Germinal center (tissue), 1 donor: ENCODE data around the gene NOTCH2.
"Not testable (repeated sequence)": the region's sequence is repeated elsewhere in the genome, so short reads cannot be mapped to it uniquely, and the experiment has no call there.

Source experiments
- DNase-seq: peaks from one replicate; pipeline ENCODE4 v3.0.0; 2012; ENCODE audit warnings: mixed read lengths, low spot score

Gene NOTCH2

DNA sequence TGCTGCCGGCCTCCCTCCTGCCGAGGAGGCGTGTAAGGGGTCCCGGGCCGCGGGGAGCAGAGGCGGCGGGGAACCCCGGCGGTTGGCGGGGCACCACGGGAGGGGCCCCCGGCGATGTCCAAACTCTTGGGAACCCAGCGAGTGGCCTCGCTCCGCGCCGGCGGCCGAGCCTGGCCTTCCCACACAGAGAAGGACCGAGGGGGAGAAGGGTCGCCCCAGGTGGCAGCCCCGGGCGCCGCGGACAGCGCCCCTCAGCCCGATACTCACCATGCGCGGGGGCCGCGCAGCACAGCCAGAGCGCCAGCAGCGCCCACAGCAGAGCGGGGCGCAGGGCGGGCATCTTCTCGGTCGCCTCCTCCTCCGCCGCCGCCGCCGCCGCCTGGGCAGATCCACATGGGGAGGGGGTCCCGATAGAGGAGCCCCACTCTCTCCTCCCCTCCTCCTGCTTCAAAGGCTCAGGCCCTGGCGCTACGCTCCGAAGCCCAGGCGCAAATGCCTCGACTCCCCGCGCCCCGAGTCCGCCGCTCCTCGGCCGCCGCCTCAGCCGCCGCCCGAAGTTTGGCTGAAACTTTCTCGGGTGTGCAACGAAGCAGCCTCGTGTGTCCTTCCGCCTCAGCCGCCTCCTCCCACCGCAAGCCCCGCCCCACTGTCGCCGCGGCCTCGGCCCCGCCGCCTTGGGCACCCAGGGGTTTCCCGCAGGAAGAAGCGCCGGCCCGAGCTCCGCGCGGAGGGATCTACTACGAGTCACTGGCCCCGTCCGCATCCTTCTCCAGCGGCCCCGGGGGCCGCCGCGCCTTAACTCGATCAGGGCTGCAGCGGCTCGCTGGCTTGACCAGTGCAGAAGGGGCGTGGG, at the start of gene NOTCH2:
TSS of gene NOTCH2 (minus strand) at position 596 of the 853 bp plus-strand sequence. CDS start at position 340, 256 bp downstream.
- not testable (repeated sequence) for DNase-seq

DNA sequence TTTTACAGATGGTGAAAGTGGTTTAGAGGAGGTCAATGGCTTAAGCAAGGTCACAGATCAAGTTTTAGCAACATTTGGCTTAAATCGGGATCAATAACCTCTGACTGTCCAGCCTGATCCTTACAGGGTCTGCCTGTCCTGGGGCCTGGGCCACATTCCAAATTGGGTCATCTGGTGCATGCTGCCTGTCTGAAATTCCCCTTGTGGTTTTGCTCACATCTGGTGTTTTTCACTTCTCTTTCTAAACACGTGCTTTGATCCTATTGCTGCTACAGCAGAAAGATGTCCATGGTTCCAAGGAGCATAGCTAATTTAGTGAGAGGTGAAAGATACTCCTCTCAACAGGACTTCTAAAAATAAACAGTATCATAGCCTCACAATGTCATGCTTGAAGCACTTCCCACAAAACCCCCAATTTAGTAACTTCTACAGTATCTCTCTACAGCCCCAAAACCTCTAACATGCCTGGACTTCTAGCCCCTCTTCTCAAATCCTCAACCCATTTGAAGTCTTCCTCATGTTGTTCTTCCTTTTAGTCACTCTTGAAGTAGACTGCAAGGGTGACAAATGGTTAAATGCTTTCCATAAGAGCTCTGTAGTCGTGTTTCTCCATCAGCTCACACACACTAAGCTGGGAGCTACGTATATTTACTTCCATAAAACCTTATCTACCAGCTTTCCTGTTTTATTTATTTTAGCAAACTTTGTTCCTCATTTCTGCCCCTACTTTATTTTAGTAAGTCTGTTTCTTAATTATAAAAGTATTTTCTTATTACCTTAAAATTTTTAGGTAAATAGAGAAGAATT, 48.1 kb upstream of the NOTCH2 start:
- DNase-seq: not testable (repeated sequence)

DNA sequence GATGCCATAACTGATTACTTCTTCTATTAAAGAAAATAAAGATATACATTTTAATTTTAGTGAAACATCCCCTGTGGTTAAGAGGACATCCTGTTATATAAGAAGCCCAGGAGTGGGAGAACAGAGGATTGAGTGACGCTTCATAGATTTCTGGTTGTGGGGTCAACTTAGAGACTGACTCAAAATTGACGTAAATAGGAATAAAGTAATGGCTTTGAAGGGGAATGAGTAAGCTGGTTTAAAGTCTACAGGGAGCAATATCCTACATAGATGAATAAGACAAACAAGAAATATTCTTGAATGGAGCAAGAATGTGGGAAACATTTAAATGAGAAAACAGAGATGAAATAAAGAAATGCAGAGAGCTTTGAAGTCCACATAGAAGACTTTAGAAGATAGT, 46.6 kb upstream of the NOTCH2 start:
- DNase-seq: not testable (repeated sequence)

DNA sequence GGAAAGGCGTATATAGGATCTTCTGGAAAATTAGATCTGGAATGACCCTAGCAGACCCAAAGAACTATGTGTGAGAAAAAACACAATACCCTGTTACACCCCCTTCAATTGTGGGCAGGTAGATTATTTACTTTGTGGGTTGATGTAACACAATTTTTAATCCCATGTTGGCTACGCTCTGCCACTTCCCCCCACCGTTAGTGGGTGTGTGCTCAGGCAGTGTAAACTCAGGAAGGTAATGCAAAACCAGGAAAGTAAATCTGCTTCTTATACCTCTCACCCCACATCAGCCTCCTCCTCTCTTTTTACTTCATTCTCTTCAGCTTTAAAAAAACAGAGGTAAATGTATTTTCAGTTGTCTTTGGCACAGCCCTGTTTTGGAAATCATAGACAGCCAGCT, 43.7 kb upstream of the NOTCH2 start:
- not testable (repeated sequence) for DNase-seq

DNA sequence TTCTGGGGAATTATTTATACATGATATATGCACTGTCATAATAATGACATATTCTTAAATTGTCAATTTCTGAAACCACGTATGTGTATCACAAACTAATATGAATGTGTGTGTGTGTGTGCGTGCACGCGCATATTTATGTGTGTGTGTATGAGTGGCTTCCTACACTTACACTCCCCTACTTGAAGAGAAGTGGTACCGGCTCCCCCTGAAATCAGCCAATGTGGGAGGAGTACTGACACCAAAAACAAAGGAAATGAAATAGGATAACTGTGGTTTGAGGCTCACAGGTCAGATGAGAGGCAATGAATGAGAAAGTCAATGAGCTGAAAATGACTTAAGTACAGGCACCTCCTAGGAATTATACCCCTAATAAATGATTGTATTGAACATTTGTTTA, 42.8 kb upstream of the NOTCH2 start:
- not testable (repeated sequence) for DNase-seq

DNA sequence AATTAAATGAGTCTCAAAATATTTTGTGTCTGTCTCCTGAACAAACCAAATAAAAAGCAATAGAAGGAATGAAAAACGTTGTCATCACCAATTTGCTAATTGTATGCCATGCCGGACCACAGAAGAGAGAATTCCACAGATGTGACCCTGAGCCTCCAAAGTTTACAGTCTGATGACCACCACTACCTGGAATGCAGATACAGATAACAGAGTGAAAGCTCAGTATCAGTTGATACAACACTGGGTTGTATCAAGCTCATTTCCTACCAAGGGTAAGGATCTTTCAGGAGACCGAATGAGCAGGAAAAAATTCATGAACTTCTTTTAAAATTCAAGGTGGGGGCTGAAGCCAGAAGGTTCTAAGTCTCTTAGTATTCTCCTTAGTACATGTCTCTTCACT, 42.3 kb upstream of the NOTCH2 start:
- DNase-seq: not testable (repeated sequence)

DNA sequence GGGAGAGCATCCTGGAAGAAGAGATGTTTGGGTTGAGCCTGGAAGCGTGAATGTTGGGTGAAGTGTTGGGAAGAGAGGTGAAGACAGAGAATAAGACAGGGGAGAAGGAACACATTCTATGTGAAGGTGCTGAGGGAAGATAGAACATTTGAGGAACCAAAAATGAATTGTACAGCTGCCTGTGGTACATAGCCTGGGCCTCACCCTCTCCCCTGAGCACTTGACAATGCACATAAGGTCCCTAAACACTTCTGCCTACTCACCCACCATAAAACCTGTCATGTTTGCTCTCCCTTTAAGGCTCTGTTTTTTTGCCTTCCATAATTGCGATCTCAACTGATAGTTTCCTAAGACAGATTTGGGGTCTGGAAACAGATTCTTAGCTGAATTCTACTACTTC, 41.5 kb upstream of the NOTCH2 start:
- not testable (repeated sequence) for DNase-seq

DNA sequence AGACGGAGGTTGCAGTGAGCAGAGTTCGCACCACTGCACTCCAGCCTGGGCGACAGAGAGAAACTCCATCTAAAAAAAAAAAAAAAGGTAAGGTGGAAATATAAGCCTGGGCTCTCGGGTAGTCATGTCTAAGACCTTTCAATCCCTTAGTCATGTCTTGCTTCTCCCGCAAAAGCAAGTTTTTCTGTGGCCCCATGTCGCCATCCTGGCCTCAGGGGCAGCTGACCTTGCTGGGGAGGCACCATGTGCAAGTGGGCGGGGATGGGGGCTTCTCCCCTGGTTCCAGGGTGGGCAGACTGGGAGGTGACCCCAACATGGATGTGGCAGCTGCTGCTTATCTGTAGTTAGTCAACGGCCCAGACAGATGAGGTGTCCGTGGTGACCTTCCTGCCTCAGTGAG, 40.2 kb upstream of the NOTCH2 start:
- DNase-seq: not testable (repeated sequence)

DNA sequence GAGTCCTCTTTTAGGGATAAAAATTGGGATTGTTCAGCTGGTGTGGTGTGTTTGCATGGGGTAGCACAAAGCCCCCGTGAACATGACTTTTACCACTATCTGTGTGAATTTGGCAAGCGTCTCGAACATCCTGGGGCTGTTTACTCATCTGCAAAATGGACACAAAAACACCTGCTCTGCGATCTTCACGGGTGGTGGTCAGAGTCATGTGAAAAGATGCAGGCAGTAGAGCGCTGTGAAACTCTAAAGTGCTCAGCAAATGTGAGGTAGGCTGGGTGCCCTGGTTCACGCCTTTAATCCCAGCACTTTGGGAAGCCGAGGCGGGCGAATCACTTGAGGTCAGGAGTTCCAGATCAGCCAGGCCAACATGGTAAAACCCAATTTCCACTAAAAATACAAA, 39.7 kb upstream of the NOTCH2 start:
- not testable (repeated sequence) for DNase-seq

DNA sequence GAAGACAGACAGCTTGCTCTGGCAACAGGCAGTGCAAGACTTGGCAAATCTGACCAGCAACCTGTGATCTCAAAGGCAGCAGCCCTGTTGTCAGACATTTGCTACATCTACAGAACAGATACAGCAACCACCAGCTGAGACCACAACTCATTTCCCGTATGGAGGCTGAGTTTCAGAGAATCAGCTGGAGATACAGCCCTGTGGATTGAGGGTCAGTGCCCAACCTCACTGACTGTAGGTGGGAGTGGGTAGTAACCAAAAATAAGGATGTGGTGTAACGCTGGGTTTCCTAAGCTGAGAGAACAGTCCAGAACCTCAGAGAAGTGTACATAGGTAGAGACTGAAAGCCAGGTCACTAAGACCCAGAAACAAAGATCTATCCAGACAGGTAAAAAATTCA, 35.8 kb upstream of the NOTCH2 start:
- DNase-seq: not testable (repeated sequence)

DNA sequence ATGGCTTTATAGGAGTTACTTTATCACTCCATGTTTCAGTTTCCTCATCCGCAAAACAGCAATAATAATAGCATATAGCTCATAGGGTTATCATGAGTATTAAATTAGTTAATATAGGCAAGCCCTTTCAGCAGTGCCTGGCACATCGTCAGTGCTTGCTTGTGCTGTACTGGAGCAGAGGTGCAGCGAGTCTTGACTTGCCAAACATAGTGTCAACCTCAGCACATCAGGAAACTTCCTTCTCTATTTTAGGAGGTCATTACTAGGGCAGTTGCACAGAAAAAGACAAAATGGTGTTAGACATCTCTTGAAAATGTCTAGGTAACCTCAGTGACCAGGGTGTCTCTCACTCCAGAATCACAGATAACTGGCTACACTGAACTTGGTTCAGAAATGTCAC, 34.3 kb upstream of the NOTCH2 start:
- DNase-seq: not testable (repeated sequence)

DNA sequence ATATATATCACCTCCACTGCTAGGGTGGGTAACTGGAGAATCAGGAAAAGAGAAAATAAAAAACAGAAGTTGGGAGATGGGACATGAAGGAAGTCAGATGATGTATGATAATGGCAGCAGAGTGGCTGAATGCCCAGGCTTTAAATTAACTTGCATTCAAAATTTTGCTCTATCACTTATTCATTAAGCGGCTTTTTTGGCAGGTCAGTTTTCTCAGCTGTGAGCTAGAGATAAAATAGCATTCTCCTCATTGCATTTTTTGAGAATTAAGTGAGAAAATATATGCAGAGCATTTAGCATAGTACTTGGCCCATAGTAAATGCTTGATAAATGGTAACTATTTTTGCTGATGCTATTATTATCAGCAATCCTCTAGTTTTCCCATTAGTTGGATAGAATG, 32.1 kb upstream of the NOTCH2 start:
- DNase-seq: not testable (repeated sequence)

DNA sequence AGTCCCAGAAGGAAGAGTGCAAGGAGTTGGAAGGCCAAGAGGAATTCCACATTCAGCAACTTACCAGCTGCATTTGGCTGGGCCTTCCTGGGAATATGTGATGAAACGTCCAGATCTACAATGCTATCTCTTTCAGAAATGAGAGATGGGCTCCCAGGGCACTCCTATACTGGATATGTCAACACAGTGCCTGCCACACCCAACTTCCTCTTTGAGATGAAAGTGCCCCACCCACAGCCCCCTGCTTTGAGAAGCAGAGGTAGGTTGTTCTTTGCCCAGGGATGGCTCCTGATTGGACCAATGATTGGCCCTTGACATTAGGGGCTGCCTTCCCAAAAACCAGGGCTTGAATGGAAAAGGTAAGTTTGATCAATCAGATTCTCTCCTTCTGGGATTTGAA, 31.1 kb upstream of the NOTCH2 start:
- not testable (repeated sequence) for DNase-seq

DNA sequence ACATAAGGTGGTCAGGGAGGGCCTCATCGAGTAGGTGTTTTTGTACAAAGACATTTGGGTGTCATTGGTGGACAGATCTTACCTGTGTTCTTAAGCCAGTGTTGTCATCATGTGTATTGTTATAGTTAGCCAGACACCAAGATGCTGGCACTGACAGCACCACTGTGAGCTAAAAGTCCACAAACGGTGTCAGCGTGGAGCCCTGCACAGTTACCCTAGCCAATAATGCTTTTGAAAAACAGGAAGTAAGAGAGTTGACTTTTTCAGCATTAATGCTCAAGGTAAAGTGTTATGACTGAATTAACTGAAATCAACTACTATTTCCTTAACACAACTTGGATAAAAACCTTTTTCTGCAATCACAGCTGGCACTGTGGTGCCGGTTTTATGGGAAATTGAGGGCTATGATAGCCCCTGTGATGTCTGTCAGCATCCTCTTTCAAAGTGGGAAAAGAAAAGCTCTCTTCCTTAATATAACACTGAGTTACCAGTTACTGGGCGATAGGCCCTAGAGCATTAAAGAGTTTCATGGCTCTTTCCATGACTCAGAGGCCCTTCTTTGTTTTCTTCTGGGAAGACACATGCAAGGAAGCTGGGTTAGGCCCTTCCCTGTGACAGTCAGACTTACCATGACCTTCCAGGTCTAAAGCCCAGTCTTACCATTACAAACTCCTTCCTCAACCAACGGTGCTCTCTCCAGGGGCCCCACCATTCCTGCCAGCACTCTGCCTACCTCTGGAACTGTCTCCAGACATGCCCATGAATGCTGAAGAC, 29.7 kb upstream of the NOTCH2 start:
- not testable (repeated sequence) for DNase-seq

DNA sequence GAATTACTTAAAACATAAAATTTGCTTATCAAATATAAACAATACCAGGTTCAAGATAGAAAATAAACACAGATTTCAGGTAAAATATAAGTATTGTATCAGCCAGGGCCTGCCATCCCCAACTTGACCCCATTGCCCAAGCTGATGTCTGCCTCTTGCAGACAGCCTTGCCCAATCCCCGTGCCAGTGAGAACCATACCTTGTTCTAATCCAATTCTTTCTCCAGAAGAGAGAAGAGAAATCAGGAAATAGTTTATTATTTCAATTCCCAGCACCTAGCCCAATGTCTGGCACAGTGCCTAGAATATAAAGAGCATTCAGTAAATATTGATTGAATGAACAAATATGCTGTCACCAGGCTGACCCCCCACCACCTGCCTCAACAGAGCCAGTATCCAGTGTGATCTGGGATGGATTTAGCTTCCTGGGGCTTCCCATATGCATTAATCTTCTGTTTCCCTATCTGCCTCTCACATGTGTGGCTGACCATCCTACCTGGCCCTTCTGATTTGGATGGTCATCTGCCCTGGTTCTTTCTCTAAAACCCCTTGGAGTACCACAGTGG, 27.6 kb upstream of the NOTCH2 start:
- not testable (repeated sequence) for DNase-seq

DNA sequence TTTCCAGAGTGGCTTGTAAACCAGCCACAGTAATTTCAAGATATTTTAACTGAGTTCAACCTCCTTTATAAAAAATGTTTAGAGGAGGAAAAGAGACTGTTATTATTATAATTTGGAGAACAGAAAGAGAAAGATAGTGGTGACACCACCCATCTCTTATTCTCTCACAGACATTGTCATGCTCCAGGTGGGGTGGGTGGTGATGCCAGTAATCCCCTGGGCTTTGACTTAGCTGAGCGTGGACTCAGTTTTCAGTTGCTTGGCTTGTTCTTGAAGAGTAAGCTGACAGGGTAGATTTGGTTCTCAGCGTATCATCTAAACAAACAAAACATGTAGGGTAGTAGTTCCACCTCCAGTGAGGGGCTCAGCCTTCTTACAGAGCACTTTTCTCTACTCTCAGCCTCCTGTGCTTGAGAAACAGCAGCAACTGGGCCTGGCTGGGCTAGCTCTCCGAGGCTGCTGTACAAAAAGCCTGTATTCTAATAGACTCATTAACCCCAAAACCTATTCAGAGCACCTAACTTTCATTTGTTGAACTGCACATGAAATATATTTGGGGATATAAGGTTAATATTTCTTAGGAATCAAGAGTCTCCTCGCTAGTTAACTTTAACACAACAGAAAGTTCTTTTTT, 24.2 kb upstream of the NOTCH2 start:
- DNase-seq: not testable (repeated sequence)

DNA sequence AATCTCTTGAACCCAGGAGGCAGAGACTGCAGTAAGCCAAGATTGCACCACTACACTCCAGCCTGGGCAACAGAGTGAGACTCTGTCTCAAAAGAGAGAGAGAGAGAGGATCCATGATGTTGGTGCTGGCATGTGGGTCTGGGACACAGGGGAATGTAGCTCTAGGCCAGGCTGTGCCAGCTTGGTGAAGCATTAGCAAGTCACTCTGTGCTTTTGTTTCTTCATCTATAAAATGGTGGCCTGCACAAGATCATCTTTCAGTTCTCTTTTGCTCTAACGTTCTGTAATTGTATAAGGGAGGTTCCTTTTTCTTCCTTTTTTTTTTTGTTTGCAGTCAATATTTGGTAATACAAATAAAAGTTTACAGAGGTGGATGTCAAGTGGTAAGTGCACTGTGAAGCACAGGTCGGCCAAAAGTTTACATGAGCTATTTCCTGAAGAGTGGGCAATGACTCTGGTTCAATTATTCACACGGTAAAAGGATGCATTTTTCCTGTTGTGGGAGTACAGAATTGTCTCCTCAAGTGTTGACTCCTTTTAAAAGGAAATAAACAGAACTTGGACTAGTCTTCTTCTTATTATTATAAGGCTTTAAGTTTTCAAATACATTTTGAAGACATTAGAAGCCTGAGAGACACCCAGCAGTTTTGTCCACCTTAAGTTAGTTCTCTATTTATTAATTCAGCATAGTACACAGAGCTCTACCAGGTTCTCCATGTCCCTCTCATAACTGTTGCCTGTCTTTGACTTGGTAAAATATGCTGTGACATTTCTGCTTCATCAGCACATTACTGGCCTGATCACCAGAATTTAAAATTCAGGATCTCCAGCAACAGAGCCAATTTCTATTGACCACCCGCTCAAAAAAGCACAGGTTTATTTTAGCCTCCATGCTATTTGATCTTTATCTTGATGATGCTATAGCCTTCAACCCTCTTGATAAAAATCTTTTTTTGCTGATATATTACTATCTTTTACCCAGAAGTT, 23.1 kb upstream of the NOTCH2 start:
- not testable (repeated sequence) for DNase-seq

DNA sequence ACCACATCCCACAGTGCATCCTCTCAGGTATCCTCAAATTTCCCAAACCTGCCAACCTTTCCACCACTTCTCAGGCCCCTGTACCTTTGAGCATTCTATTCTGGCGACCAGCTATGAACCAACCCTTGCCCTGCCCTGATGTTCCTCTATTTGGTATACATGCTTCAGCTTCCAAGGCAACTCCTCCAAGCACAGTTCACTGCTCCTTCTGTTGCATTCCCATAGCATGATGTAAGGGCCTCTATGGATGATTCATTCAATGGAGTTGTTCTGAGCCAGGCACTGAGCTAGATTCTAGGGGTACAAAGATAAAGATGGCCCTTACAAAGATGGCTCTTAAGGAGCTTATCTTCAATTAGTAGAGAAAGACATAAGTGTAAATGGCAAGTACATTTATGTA, 21.4 kb upstream of the NOTCH2 start:
- not testable (repeated sequence) for DNase-seq

DNA sequence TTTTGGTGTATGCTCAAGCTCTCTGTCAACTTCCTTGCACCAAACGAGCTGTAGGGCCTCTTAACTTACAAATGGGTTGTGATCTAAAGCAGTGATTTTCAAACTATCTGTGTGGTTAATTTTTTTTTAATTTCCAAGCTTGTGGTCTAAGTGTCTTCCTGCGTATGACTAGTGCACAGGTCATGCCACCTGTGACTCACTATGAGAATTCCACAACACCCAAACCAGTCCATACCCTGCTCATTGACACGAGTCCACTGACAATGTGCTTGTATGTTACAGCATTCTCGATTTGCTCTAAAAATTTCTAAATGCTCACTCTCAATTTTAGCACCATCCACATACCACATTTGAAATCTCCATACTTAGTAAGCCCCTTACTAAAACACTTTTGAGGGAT, 18.5 kb upstream of the NOTCH2 start:
- not testable (repeated sequence) for DNase-seq

DNA sequence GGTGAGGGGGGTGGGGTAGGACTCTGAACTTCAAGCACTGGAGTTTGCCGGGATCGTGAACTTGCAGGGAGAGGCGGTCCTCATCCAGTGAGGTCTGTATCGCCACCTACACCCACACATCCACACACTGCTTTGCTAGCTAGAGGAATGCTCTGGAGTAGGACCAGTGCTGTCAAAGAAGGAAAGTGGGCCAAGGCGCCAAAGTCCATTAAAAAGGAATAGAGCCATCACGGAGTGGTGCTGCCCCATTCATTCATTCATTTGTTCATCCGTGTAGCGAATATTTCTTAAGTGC, 405 bp upstream of the NOTCH2 start:
- DNase-seq: not testable (repeated sequence)
